CMK (cell line): ENCODE data around the gene USP36.
"Not testable (repeated sequence)": the region's sequence is repeated elsewhere in the genome, so short reads cannot be mapped to it uniquely, and the experiment has no call there.

ENCODE experiments used
- DNase-seq: peaks from one replicate; pipeline ENCODE4 v3.0.0-alpha.2; 2010; ENCODE audit warnings: low read depth

The USP36 gene

DNA sequence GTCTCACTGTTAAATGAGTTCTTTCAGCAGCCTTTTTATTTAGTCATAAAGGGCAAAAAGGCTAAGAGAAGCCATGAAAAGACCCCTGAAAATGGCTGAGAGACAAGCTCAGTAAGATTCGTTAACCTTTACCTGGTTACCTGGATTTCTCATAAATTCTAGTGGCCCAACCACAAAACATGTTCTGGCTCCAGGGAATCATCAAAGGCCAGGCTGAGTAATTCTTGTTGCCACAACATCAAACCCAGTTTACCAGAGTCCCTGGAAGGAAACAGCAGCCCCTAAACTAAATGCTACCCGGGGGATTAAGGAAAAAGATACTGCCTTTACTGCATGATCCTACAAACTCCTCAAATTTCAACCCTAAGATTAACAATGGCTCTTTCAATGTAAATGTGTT lies 74.4 kb downstream of the USP36 start:
- DNase-seq, result no peak

DNA sequence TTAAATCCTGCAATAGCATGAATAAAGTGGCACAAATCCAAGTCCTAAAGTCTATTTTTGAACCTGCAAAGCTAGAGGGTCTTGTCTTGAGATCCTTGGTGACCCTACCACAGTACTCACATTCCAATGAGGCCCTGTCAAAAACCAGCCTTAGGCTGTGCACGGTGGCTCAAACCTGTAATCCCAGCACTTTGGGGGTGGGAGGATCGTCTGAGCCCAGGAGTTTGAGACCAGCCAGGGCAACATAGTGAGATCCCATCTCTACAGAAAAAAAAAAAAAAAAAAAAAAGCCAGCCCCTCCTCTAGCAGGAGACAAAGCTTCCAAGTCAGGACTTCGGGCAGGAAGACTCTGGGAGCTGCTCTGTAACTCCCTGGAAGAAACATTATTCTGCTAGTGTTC lies 74.8 kb downstream of the USP36 start:
- DNase-seq, result no peak

DNA sequence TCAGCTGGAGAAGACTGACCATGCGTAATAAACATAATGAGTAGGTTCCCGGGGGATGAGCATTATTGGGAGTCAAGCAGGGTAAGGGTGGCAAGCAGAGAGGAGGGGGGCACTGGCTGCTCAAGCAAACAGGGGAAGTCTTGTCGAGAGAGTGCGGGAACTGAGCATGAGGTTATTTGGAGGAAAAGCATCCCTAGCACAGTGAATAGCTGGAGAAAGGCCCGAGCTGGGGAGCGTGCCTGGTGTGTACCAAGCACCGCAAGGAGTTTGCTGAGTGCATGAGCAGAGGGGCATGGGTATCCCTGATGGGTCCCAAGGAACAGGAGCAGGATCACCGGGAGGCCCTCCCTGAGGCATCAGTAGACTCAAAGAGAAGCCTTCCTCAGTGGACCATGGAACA lies 75.7 kb downstream of the USP36 start:
- no peak for DNase-seq

DNA sequence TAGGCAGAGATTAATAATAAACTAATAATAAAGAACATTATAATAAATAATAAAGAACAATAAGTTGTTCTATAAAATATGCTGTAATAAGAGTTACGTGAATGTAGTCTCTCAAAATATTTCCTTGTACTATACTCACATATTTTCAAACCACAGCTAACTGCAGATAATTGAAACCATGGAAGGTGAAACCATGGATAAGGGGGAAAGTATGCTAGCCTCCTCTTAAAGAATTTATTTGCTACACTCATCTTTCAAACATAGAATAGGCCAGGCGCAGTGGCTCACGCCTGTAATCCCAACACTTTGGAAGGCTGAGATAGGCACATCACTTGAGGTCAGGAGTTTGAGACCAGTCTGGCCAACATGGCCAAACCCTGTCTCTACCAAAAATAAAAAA lies 77.1 kb downstream of the USP36 start:
- DNase-seq, result no peak

DNA sequence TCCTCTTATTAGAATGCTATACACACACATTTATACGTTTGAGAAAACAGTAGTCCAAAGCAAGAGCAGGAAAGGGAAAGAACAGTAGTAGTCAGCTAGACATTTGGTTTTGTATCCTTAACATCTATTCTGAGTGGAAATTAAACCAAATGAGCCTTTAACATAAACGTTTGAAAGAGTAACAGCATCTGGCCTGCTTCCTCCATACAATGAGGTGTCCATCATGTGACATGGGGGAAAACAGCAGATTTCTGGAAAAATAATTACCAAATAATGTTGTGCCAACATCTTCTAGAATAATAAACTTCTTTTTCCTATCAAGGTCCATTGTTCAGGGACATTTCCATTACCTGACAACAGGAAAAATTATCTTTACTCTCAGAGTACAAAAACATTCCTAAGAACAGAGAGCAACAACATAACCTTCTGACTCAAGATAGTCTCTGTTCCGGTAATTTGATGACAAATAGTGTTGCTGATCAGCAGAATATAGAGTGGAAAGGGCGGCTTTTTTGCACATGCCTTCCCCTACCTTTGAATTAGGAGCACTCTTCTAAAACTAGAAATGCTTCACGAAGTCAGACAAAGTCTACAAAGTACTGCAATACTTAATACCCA lies 78.7 kb downstream of the USP36 start:
- DNase-seq, result no peak

DNA sequence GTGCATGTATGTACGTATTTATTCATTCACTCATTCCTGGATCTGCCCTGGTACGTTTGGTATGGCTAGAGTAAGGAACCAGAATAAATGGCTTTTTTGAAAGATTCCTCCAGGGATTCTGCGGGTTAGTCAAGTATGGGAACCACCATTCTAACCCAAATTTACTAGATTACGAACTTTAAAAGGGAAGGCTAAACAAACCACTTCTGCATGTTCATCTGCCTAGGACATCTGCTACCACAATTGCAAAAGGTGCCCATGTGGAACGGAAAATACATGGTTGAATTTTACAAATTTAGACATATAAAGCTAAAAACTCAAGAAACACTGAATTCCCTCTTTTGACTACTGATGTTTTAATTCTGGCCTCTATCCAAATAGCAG lies 80.7 kb downstream of the USP36 start:
- no peak for DNase-seq

DNA sequence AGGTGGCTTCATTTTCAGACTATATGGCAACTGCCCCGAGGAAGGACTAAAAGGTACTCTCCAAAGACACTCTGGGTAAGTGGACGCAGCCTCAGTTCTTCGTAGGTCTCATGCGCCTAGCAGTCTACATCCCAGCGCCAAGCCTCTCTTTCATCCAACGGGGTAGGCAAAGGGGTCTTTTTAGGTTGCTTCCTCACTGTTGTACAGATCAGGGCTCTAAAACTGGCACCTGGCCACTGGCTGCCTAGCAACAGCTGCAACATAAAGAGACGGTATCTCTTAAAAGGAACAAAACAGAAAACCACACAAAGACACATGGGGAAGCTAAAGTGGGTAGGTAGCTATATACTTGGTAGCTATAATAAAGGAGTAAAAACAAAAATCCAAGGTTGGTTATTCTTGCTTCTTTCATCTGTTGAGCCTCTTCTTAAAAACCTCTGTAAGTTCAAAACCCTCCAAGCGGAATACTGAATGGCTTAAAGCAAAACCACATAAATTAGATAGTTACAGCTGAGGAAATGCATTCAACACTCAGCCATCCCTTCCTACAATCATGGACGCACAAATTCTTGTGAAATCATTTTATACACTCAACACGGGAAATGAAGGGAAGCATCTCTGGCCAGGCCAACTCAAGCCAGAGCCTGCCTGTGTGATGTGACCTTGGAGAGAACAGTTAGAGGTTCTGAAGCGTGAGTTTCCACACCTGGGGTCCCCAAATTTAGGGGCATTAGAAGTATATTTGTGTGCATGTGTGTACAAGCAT lies 81.2 kb downstream of the USP36 start:
- no peak for DNase-seq

DNA sequence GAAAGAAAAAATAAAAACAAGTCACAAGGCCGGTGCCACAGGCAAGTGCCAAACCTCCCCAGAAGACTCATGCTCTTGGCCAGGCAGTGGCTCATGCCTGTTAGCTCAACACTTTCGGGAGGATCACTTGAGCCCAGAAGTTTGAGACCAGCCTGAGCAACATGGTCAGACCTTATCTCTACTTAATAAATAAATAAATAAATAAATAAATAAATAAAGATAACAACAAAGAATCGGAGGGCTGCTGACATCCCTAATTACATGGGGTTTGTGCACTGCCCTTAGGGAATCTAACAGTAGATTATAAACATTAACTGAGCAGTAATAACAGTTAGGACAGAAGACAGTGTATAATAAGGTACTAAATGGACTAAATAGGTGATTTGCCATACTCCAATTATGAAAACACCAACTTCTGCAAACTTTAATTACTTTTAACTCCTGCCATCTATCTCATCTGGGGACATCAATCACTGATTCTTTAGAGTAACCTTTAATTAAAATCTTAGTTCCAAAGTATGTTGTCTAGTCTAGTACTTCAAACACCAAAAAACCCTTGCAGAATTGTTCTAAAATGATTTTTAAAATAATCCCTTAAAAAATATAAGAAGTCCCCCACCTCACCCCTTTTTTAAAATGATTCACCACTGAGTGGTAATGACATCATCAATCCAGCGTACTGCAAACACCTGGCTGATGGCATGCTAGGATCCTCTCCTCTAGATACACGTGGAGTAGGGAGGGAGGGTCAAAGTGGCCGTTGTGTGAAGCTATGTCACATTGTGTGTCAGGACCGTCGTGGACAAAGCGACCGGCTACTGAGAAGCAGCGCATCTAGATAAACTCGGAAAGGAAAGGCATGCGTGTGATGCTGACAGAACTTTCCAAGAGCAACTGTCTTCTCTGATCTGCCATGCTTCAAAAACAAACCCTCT lies 87.0 kb downstream of the USP36 start:
- no peak for DNase-seq

DNA sequence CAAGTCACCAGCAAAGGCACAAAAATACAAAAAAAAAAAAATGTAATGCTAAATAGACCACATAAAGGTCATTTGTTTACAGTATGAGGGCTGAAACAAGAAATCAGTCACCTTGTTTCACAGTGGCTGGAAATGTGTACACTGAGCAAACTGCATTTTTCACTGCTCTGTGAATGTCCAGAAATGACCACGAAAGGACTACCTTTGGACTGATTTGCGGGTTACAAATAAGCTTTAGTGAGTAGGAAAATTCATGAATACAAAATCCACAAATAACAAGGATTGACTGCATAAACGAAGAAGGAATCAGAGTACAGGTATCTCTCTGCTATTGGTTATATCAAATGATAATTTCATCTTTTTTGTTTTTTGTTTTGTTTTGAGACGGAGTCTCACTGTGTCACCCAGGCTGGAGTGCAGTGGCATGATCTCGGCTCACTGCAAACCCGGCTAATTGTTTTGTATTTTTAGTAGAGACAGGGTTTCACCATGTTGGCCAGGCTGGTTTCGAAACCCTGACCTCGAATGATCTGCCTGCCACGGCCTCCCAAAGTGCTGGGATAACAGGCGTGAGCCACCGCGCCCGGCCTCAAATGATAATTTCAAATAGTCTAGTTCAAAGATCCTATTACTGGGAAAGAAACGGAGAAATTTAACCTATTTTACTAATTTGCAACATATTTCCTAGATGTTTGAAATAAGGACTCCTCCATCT lies 89.0 kb downstream of the USP36 start:
- DNase-seq, result no peak

DNA sequence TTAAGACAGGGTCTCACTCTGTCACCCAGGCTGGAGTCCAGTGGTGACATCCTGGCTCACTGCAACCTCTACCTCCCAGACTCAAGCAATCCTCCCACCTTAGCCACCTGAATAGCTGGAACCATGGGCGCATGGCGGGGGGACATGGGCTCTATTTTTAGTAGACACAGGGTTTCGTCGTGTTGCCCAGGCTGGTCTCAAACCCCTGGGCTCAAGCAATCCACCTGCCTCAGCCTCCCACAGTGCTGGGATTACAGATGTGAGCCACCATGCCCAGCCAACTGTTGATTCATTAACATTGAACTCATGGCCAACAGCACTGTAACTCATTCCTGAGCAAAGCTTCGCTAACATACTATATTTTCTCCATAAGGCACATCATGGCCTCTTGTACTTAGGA lies 89.6 kb downstream of the USP36 start:
- not testable (repeated sequence) for DNase-seq

DNA sequence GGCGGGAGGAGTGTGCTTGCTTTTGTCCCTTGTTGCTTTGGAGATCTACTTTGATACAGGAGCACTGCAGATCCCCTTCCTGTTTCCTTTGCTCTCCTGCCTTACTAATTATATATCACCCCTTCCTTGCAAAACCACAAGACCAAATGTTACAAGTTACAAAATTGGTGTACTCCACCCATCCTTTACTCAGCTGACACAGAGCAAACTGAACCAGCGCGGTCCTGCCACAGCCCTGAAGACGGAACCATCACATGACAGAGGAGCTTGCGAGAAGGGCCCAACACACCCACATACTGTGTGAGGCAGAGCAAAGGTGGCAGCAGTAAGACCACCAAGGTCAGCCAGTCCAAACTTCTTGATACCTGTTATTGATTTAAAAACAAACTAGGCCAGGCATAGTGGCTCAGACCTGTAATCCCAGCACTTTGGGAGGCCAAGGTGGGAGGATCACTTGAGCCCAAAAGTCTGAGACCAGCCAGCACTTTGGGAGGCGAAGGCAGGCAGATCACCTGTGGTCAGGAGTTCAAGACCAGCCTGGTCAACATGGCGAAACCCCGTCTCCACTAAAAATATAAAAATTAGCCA lies 91.8 kb downstream of the USP36 start:
- DNase-seq, result peak; percentile 50

DNA sequence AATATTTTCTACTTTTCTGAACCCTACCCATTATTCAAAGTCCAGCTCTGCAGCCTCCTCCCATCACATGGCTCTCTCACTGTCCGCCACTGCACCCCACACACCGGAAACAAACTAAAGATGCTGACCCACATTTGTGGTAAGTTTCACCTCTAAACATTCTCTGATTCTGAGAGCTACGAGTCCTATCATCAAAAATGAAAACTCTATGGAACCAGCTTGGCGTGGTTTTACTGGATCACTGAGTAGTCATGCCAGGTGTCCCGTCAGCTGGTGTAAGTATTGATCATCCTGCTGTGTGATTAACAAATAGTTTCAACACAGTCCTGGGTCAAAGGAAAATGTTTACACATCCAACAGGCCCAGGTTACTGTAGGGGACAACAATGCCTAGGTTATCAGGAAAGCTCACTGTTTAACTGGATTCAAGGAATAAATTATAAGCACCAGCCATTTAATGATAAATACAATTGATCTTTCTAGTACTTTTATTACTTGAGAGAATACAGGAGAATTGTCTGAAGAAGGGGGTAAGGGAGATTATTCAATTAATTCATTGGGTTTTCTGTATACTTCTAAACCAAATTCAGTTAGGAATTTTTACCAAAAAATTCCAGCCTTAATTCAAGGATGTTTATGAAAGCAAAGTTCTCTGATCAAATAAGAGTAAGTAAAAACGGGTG lies 92.4 kb downstream of the USP36 start:
- no peak for DNase-seq

DNA sequence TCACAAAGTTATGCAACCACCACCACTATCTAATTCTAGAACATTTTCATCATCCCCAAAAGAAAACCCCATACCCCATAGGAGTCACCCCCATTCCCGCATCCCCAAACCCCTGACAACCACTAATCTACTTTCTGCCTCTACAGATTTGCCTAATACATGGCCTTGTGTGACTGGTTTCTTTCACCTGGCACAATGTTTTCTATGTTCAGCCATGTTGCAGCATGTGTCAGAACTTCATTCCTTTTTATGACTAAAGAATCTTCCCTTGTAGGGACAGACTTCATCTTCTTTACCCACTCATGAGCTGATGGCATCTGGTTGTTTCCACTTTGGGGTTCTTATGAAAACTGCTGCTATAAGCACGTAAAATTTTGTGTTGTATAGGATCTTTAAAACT lies 93.1 kb downstream of the USP36 start:
- DNase-seq, result no peak

DNA sequence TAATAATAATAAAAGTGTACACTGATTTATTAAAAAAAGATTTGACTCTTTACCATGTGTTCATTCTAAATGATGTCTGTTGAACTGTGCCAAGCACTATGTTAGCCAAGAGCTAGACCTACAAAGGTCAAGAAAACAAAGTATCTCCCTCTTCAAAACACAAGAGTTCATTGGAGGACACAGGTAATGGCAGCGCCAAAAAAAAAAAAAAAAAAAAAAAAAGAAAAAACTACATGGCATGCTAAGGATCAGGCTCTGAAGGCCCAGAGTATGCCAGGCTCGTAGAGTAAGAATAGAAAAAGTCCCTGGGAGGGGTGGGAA lies 93.7 kb downstream of the USP36 start:
- no peak for DNase-seq

DNA sequence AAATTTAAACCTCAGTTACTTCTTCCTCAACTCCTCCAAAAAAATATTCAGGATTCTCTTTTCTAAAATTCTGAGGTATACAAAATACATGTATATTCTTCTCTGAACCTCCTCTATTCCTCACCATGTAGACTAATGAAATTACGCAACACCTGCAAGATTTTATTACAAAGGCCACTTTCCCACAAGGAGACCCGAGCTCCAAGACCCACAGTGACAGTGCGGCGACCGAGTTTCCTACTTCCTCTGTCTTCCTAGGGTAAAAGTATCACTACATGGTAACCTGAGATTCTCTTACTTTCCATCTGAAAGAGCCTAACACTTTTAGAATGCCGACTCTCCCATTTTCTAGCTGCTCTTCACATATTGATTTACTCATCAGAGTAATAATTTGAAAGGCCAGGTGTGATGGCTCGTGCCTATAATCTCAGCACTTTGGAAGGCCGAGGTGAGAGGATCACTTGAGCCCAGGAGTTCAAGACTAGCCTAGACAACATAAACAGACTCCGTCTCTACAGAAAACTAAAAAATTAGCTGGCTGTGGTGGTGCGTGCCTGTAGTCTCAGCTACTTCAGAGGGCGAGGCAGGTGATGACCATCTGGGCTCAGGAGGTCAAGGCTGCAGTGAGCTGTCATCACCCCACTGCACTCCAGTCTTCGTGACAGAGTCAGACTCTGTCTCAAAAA lies 94.2 kb downstream of the USP36 start:
- DNase-seq, result no peak
